ENCODE results near the gene SLC6A12. TPM values are rescaled to one million over a fixed set of nuclear protein-coding genes. Genes with fewer than 3 reads are reported as not detected.
"Not testable (repeated sequence)": the region's sequence is repeated elsewhere in the genome, so short reads cannot be mapped to it uniquely, and the experiment has no call there.

Gene SLC6A12
- total RNA-seq, 8 experiments from 2014 or later: 0.11 to 8.1 (median 3.9) TPM

DNA sequence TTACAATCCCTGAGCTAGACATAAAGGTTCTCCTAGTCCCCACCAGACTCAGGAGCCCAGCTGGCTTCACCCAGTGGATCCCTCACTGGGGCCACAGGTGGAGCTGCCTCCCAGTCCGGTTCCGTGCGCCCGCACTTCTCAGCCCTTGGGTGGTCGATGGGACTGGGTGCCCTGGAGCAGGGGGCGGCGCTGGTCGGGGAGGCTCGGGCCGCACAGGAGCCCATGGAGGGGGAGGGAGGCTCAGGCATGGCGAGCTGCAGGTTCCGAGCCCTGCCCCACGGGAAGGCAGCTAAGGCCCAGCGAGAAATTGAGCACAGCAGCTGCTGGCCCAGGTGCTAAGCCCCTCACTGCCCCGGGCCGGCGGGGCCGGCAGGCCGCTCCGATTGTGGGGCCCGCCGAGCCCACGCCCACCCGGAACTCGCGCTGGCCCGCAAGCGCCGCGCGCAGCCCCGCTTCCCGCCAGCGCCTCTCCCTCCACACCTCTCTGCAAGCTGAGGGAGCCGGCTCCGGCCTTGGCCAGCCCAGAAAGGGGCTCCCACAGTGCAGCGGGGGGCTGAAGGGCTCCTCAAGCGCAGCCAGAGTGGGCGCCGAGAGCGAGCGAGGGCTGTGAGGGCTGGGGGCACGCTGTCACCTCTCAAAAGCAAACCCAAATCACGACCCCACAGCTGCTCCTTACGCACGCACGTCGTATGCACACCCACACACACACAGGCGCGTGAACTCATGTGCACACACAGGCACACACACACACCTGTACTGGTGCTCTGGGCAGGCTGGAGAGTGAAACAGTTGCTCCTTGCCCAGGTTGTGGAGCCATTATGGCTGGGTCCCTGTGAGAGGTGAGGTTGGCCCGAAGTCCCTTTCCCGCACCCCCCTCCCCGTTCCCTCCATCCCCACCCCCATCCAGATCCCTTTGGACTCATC lies 25.7 kb downstream of the SLC6A12 start:
- H3K4me1 ChIP-seq (replicated peaks in 1 of 2); H3K27ac ChIP-seq; in situ Hi-C loops (cut with MboI; ENCODE audit: low pct_unique_long_range_greater_than_20kb in 2 of 9, low sequenced_read_pairs in 9 of 9, unreplicated experiment in 9 of 9): not testable (repeated sequence)
- peak in 2 of 8 experiments; percentile 19 to 27 for ATAC-seq (replicated peaks in 6 of 8)
- 60% methylated on average over 3 of the region's 53 CpGs; no CpG with 5 or more reads in 9 of the 10 experiments for WGBS, 10 experiments
- H3K4me3 ChIP-seq: peak overlapping the region in 3 of 5 donors; percentile 24 to 30 (median 28)

DNA sequence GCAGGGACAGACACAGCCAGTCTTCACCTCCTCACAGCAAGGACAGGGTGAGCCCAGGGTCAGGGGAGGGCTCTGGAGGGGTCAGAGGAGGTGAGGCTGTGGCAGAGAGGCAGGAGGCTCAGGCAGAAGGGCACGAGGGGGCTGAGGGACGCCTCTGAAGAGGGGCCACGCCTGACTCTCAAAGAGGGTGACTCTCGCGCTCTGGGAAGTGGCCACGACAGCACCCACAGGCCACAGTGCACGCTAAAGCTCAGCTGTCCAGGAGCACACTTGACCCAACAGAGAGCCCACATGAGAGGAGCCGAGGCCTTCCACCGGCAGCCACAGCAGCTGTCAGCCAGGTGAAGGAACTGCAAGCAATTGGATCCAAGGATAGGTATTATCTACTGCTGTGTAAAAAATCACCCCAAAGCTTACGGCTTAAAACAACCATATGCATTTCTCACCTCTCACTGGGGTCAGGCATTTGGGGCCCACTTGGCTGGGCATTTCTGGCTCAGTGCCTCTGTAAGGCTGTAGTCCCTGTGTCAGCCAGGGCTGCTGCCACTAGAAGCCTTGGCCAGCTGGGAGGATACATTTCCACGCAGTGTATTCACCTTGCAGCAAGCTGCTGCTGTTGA lies 27.8 kb downstream of the SLC6A12 start:
- Histone ChIP-seq H3K4me1 (replicated peaks in 1 of 2) (peaks cover 0 to 15% of the 10 kb centered on the region in 2 donors), H3K27ac (no peak overlapping the region), H3K4me3 (no peak overlapping the region)
- 76 to 100% (median 90%) methylated on average over 1 to 4 of the region's 11 CpGs; no CpG with 5 or more reads in 5 of the 10 experiments for WGBS, 10 experiments
- ATAC-seq (replicated peaks in 6 of 8): no peak
- in situ Hi-C loops (cut with MboI; ENCODE audit: low pct_unique_long_range_greater_than_20kb in 2 of 9, low sequenced_read_pairs in 9 of 9, unreplicated experiment in 9 of 9): no loop called here

- no peak overlapping the region for H3K4me3 ChIP-seq
- 70 to 93% (median 84%) methylated on average over 2 to 6 of the region's 8 CpGs; no CpG with 5 or more reads in 6 of the 10 experiments for WGBS, 10 experiments
- ATAC-seq (replicated peaks in 6 of 8): no peak
- peaks cover under 1 to 18% of the 10 kb centered on the region in 2 donors for H3K4me1 ChIP-seq (replicated peaks in 1 of 2)
- in situ Hi-C loops (cut with MboI; ENCODE audit: low pct_unique_long_range_greater_than_20kb in 2 of 9, low sequenced_read_pairs in 9 of 9, unreplicated experiment in 9 of 9): no loop called here
- H3K27ac ChIP-seq: no peak overlapping the region
Observed at GRCh38 chr12:185576-185955, 28.4 kb downstream of the SLC6A12 start.

DNA sequence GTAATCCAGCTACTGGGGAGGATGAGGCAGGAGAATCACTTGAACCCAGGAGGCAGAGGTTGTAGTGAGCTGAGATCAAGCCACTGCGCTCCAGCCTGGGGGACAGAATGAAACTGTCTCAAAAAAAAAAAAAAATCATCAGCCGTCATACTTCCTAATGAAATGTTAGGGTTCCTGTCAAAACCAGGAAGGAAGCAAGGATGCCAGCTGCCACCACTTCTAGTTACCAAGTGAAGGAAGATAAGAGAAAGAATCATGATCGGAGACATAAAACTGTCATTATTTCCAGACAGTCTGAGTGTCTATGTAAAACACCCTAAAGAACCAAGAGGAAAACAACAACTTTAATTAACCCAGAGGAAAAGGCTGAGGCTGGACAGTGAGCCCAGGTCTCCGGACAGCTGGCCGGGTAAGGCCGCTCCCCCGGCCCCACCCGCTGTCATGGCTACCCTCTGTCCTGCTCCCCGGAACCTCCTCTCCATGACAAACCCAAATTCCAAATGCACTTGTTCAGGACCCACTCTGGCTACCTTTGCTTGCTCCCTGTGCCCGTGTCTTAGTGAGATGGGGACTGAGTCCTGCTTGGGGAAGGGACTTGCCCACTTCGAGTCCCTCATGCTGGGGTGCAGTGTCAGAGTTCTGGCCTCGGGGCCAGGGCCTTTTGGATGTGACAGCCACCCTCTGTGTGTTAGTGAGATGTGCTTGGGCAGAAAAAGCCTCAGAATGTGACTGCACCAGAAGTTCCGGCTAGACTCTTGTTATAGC lies 29.0 kb downstream of the SLC6A12 start:
- 46 to 100% (median 77%) methylated on average over 1 to 4 of the region's 13 CpGs; no CpG with 5 or more reads in 3 of the 10 experiments for WGBS, 10 experiments
- in situ Hi-C loops (cut with MboI; ENCODE audit: low pct_unique_long_range_greater_than_20kb in 2 of 9, low sequenced_read_pairs in 9 of 9, unreplicated experiment in 9 of 9): no loop called here
- ATAC-seq (replicated peaks in 6 of 8): no peak

GRCh38 chr12:182381-182892 lies 31.5 kb downstream of the SLC6A12 start:
- H3K4me1 ChIP-seq (replicated peaks in 1 of 2): peaks cover 21 to 31% of the 10 kb centered on the region in 2 donors
- H3K27ac ChIP-seq: no peak overlapping the region
- in situ Hi-C loops (cut with MboI; ENCODE audit: low pct_unique_long_range_greater_than_20kb in 2 of 9, low sequenced_read_pairs in 9 of 9, unreplicated experiment in 9 of 9): no loop called here
- H3K4me3 ChIP-seq: no peak overlapping the region
- WGBS, 10 experiments: 6 to 80% (median 80%) methylated on average over 2 of the region's 10 CpGs; no CpG with 5 or more reads in 7 of the 10 experiments
- peak in 5 of 8 experiments; percentile 18 to 53 (median 45) for ATAC-seq (replicated peaks in 6 of 8)

More for the DNA sequence above, 29.0 kb downstream of the SLC6A12 start:
- H3K4me1 ChIP-seq (replicated peaks in 1 of 2): peaks cover 6 to 22% of the 10 kb centered on the region in 2 donors
- no peak overlapping the region for H3K27ac ChIP-seq
- H3K4me3 ChIP-seq: no peak overlapping the region

GRCh38 chr12:181921-182320 lies 32.0 kb downstream of the SLC6A12 start:
- in situ Hi-C loops (cut with MboI; ENCODE audit: low pct_unique_long_range_greater_than_20kb in 2 of 9, low sequenced_read_pairs in 9 of 9, unreplicated experiment in 9 of 9): no loop called here
- H3K4me1 ChIP-seq (replicated peaks in 1 of 2): peaks cover 25 to 31% of the 10 kb centered on the region in 2 donors
- no peak overlapping the region for H3K4me3 ChIP-seq
- no peak overlapping the region for H3K27ac ChIP-seq
- no peak for ATAC-seq (replicated peaks in 6 of 8)
- WGBS, 10 experiments: 20 to 88% (median 81%) methylated on average over 1 to 12 of the region's 17 CpGs; no CpG with 5 or more reads in 5 of the 10 experiments

GRCh38 chr12:180445-180844 lies 33.5 kb downstream of the SLC6A12 start:
- peak in 5 of 8 experiments; percentile 1 to 32 (median 20) for ATAC-seq (replicated peaks in 6 of 8)

GRCh38 chr12:179885-180284 lies 34.1 kb downstream of the SLC6A12 start:
- WGBS, 10 experiments: 17 to 88% (median 70%) methylated on average over 1 to 3 of the region's 5 CpGs; no CpG with 5 or more reads in 6 of the 10 experiments
- Histone ChIP-seq H3K27ac (no peak overlapping the region), H3K4me3 (no peak overlapping the region), H3K4me1 (replicated peaks in 1 of 2) (peaks cover 45 to 49% of the 10 kb centered on the region in 2 donors)
- ATAC-seq (replicated peaks in 6 of 8): no peak
- in situ Hi-C loops (cut with MboI; ENCODE audit: low pct_unique_long_range_greater_than_20kb in 2 of 9, low sequenced_read_pairs in 9 of 9, unreplicated experiment in 9 of 9): no loop called here

More at GRCh38 chr12:180445-180844, 33.5 kb downstream of the SLC6A12 start:
- peaks cover 40 to 44% of the 10 kb centered on the region in 2 donors for H3K4me1 ChIP-seq (replicated peaks in 1 of 2)
- in situ Hi-C loops (cut with MboI; ENCODE audit: low pct_unique_long_range_greater_than_20kb in 2 of 9, low sequenced_read_pairs in 9 of 9, unreplicated experiment in 9 of 9): no loop called here
- peak overlapping the region in 1 of 2 donors; percentile 43 for H3K27ac ChIP-seq
- WGBS, 10 experiments: 52 to 85% (median 62%) methylated on average over 3 to 5 of the region's 8 CpGs; no CpG with 5 or more reads in 5 of the 10 experiments
- no peak overlapping the region for H3K4me3 ChIP-seq

DNA sequence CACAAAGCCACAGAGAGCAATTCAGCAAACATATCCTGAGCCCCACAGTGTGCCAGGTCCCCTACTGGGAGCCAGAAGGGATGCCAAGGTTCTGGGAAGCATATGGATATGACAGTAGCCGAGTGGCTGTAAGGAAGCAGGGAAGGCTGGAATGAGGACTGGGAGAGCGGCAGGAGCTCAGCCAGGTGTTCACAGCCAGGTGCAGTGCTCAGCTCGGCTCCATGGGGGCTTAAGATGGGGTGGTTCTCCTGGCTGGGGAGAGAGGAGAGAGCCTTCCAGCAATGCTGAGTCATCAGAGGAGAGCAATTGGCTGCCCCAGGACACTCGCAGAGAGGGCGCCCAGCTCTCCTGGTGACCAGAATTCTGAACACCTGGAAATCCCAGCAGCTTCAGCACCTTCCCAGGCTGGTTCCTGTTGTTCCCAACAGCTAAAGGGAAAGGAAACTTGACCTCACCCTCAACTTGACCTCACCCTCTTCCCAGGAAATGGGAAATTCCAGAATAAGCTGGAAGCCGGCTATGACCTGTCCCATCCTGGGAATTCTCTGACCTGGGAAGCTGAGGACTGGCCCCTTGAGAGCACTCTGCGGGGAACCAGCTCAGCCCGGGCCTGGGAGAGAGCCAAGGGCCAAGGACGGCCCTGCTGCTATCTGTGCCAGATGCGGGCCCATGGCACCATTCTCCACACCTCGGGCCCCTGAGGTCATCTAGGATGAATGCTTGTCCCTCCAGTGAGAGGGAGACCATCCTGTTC lies 34.6 kb downstream of the SLC6A12 start:
- ATAC-seq (replicated peaks in 6 of 8): no peak
- H3K4me3 ChIP-seq: no peak overlapping the region
- no peak overlapping the region for H3K27ac ChIP-seq
- WGBS, 10 experiments: 67 to 100% (median 86%) methylated on average over 1 to 4 of the region's 11 CpGs; no CpG with 5 or more reads in 4 of the 10 experiments
- in situ Hi-C loops (cut with MboI; ENCODE audit: low pct_unique_long_range_greater_than_20kb in 2 of 9, low sequenced_read_pairs in 9 of 9, unreplicated experiment in 9 of 9): no loop called here
- H3K4me1 ChIP-seq (replicated peaks in 1 of 2): peaks cover 51 to 54% of the 10 kb centered on the region in 2 donors

DNA sequence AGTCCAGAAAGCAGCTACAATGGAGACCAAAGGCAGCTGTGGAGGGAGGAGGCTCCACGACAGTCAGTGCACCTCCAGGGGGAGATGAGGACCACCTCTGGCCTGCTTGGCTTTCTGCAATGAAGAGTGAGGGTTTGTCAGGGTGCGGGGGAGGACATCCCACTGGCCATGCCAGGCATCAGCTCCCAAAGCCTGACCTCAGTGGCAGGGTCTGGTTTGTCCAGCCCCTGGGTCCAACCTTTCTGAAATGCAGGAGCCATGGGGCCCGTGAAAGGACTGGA lies 35.2 kb downstream of the SLC6A12 start:
- no peak overlapping the region for H3K27ac ChIP-seq
- H3K4me1 ChIP-seq (replicated peaks in 1 of 2): peaks cover 55 to 59% of the 10 kb centered on the region in 2 donors
- no peak overlapping the region for H3K4me3 ChIP-seq
- 60 to 100% (median 60%) methylated on average over 1 to 2 of the region's 3 CpGs; no CpG with 5 or more reads in 5 of the 10 experiments for WGBS, 10 experiments
- ATAC-seq (replicated peaks in 6 of 8): no peak
- in situ Hi-C loops (cut with MboI; ENCODE audit: low pct_unique_long_range_greater_than_20kb in 2 of 9, low sequenced_read_pairs in 9 of 9, unreplicated experiment in 9 of 9): no loop called here

- Histone ChIP-seq H3K27ac (no peak overlapping the region), H3K4me3 (no peak overlapping the region), H3K4me1 (replicated peaks in 1 of 2) (peaks cover 60 to 64% of the 10 kb centered on the region in 2 donors)
- 73 to 100% (median 83%) methylated on average over 1 to 11 of the region's 20 CpGs; no CpG with 5 or more reads in 1 of the 10 experiments for WGBS, 10 experiments
- in situ Hi-C loops (cut with MboI; ENCODE audit: low pct_unique_long_range_greater_than_20kb in 2 of 9, low sequenced_read_pairs in 9 of 9, unreplicated experiment in 9 of 9): no loop called here
- no peak for ATAC-seq (replicated peaks in 6 of 8)
Observed at GRCh38 chr12:177980-178828, 35.8 kb downstream of the SLC6A12 start.

Data from motor neuron (in vitro differentiated cells).